NCI-H187 treated with DMSO at 0.1 percent for 48 hours (cell line): ENCODE results near the gene PRDM10.
A peak's percentile ranks its signal among the peaks of the same experiment; 100 is the strongest.

ENCODE experiments used
- DNase-seq: peaks from one replicate; lab custom pipeline; 2025; lab: John Stamatoyannopoulos, UW

The PRDM10 gene

DNA sequence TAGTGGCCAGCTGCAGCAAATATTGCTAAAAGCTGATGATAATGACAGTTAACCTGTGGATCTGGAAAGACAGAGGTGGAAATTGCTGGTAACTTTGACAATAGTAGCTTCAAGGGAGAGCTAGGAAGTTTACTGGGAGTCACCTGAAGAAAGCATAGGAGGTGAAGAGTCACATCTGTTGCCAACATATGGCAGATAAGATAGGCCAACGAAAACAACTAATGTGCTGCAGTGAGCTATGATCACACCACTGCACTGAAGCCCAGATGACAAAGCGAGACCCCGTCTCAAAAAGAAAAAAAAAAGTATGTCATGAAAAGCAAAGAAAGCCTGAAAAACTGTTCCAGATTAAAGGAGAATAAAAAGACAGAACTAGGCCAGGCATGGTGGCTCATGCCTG lies 4.3 kb upstream of the PRDM10 start:
- DNase-seq, result no peak

DNA sequence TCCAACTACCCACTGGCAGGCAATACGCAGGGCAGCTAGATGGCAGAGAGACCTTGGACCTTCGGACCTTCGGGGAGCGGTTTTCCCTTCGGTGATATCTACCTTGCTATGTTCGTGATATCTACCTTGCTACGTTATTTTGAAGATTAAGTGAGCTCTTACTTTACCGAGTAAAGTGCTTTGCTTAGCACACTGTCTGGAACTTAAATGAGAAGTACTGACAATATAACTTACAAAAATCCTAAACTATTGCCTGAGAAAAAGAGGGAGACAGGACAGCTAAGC lies 1.0 kb upstream of the PRDM10 start:
- no peak for DNase-seq

DNA sequence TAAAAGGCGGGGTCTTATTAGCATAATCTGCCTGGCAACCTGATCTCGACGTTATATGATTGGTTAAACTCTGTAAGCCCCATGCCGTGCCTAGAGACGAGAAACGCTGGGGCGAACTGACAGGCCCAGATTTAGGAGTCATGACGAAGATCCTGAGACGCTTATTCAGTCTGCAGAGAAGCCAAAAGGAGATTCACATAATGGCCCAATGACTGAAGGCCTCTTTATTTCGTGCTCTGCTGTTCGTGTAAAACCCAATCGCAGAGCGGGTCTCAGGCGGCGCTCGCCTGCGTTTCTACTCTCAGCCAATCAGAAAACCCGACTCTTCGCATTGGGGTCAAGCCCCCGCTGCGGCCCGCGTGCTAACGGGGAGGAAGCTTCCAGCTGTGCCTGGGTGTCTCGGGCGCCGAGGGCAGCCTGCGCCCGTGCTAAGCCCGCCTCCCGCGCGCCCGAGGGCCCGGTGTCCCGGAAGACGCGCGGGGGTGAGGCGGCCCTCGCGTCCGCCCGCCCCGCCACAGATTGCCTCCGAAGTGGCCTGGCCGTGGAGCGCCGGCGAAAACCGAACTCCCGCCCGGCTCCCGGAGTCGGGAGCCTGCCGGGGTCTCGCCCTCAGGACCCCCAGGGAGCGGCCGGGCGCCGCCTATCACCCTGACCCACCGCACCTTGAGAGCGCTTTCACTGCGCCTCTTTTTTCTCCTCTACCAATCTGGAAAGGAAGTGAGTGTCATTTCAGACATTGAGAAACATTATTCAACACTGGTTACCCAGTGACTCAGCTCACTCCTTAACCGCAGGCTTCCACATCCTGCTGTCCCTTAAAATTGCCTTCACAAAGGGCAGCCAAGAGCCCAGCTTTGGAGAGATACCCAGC lies 446 bp upstream of the PRDM10 start:
- peak; percentile 88 for DNase-seq

DNA sequence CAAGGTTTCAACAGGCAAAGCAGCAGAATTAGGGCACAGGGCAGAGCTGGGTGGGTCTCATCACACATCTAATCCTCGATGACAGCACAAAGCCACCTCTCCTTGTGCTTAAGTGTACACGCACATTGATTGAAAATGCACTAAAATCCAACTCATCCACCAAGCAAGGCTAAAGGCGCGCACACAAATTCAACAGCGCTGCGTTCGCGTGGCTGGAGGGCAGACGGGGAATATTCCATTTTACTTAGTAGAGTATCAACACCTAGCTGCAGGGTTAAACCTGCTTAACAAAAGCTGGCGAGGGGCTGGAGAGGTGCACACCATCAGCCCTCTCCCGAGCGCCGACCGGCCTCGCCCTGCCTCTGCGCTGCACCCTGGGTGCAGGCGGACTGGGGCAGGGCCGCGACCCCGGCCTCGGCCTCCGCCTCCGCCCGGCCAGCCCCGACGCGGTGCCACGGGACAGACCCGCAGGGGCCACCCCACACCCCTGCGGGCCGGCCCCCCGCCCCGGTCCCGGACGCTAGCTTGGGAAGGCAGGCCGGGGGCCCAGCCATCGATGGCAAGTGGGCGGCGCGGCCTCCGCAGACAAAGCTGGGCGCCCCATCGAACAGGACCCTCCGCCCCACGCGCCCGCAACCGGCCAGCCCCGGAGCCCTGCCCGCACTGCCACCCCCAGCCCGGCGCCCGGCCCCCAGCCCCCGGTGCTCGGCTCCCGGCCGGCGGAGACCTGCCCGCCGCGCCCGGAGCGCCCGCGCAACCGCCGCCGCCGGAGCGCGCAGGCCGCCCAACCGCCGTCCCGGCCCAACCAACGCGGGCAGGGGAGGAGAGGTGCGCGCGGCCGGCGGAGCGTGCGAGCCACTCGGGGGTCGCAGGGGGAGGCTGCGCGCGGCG lies 929 bp downstream of the PRDM10 start:
- no peak for DNase-seq

DNA sequence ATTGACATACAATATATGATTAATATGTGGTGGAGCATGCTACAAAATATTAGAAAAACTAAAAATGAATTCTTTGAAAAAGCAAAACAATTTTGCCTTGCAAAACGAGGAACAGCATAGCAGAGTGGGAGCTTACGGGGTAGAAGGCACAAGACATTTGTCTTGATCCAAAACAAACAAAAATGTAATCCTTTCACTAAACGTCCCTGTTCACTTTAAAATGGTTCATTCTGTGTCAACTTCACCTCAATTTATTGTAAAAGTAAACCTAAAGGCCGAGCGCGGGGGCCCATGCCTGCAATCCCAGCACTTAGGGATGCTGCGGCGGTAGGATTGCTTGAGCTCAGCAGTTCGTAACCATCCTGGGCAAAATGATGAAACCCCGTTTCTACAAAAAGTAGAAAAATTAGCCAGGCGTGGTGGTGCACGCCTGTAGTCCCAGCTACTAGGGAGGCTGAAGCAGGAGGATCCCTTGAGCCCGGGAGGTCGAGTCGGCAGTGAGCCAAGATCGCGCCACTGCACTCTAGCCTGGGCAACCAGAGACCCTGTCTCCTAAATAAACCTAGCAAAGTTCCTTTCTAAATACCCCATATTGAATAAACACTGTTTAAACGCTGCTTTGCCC lies 2.0 kb downstream of the PRDM10 start:
- DNase-seq, result no peak

DNA sequence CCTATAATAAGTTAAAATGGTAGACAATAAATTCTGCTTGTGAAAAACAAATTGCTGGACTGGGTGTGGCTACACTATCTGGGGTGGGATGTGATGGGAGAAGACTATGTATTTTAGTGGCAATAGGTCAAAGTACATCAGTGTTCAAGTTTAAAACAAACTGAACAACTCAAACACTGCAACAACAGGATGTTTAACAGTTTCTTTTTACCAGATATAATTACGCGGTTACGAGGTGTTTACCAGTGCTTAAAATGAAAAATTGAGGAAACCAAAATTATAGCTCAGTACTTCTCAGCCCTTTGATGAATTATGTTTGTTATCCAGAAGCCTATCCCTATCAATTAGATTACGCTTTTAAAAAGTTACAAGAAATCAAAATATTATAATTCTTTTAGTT lies 3.2 kb downstream of the PRDM10 start:
- no peak for DNase-seq

DNA sequence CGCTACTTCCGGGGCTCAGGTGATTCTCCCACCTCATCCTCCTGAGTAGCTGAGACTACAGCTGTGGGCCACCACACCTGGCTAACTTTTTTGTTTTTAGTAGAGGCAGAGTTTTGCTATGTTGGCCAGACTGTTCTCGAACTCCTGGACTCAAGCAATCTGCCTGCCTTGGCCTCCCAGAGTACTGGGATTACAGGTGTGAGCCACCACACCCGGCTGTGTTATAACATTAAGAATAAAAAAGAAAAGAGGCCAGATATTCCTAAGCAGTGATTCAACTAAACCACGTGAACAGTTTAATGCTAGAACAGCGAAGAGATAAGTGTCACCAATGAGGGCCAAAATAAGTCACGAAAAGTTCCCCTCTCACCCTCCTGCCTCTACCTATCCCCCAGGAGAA lies 3.7 kb downstream of the PRDM10 start:
- DNase-seq, result no peak

DNA sequence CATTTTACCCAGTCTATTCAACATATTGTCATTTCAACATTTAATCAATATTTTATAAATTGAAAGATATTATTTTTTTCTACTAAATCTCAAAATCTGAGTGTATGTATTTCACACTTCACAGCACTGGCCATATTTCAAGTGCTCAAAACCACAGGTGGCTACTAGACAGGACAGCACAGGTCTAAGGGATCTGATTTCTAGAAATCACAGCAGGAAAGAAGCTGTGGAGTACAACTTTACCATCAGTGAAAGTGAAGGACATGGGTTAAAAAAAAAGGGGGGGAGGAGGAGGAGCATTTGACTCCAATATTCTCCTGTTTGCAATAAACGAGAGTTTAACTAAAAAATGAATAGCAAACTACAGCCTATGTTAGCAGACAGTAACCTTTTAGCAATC lies 4.5 kb downstream of the PRDM10 start:
- DNase-seq, result peak; percentile 51

DNA sequence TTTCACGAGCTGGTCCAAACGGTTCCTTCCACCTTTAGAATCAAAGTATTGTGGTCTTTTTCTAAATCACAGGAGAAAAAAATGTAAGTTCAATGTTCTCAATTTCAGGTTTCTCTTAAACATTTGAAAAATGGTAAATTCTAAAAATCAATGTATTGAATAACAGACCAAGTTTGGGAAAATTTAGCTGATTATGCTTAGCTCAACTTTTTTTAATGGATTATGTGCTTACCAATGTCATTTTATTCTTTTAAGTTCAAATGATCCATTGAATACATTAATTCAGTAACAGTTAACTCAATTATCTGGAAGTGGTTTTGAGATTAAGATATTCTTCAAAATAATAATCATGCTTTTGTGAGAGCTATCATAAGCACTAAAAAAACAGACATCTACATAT lies 5.1 kb downstream of the PRDM10 start:
- no peak for DNase-seq

DNA sequence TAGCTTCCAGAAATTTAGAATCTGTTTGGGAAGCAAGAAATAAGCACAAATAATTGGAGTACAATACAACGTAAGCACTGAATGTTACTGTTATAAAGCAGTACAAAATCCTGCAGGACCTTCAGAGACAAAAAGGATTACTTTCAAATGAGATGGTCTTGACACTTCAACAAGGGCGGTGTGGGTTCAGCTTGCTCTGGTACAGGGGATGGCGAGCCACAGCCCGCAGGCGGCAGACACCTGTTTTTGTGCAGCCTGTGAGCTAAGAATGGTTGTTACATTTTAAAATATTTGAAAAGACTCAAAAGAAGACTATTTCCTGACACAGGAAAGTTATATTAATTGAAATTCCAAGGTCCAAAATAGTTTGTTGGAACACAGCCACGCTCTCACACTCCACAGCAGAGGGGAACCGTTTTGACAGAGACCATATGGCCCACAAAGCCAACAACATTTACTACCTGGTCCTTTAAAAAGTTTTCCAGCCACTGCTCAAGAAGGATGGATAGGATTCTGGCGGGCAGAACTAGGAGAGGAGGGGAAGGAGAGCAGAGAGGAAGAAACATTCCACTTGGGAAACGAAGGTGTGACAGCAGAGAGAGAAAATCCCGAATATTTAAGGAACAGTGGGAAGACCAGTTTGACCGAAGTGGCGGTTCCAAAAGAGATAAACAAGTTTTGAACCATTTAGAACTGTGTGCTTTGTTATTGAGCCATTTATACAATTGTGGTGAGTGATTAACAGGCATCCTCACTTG lies 6.3 kb downstream of the PRDM10 start:
- no peak for DNase-seq

DNA sequence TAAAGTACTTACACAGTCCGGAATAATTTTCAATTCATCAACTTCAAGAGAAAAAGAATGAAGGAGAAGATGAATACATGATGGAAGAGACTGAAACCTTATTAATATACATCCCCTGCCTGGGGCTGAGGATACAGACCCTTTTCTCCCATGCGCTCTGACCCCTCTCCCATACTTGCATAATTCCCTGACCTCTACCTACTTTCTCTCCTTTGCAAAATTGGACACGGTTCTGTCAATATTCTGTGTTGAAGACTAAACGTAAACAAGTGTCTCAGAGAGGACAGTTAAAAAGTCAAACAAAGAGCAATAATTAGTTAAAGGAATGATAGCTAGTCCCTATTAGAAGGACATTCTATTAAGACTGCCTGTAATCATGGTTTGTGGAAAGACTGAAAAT lies 7.5 kb downstream of the PRDM10 start:
- no peak for DNase-seq

DNA sequence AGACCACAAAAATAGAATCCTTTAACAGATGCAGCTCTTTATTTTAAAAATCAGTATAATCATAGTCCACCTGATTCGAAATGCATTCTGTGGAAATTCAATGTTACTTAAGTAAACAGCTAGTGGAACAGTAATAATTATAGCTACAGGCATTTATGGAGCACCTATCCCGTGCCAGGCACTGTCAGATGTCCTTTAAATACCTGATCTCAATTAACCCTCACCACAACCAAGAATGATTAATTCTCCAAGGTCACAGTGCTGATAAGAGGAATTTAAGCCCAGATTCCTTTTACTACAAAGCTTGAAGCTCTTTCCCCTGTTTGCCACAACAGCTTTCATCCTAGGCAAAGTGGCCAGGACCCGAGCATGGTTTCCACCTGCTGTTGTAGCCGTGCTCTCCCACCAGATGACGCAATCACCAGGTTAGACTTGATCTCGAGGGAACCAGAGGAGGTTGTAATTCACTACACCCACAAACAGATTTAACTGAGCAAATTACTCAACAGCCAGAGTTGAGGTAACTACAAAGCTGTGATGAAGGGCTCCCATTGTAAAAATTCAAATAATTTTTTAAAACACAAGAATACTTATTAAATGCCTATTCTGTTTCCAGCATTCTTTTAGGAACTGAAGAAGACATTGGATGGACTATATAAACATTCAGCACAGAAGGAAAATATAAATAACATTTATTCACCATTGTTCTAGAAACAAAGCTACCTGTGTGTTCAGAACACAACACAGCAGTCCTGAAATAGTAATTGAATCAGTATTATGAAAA lies 10.3 kb downstream of the PRDM10 start:
- DNase-seq, result peak; percentile 10

DNA sequence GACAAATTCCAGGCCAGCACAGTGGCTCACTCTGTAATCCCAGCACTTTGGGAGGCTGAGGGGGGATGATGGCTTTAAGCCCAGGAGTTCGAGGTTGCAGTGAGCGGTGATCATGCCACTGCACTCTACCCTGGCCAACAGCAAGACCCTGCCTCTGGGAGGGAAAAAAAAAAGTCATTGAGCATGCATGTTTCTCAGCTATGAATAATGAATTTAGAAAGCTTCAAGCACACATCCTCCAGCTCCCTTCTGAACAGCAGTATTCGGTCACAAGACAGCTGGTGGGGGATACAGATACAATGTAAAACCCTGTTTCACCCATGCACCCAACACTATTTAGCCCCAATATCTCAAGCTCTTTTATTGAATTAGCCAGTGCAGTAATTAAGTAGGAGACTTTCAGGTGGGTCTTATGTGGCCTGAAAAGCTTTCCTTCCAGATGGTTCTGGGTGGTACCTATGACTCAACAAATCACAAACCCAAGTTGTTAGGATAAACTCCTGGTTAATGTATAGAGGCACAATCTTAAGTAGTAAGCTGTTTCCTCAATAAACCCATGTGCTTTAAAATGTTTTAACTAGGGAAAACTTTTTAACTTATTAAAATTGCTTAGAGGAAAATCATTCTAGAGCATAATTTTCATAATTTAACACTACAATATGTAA lies 13.4 kb downstream of the PRDM10 start:
- DNase-seq, result no peak

DNA sequence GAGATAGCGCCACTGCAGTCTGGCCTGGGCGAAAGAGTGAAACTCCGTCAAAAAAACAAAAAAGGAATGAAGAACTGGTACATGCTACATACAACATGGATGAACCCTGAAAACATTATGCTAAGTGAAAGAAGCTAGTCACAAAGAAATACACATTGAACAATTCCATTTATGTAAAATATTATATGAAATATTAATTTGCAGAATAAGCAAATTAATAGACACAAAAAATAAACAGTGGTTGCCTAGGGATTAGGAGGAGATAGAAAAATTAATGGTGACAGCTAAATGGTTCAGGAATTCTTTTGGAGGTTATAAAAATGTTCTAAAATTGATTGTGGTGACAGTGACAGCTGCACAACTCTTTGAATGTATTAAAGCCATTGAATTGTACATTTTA lies 14.7 kb downstream of the PRDM10 start:
- DNase-seq, result no peak

DNA sequence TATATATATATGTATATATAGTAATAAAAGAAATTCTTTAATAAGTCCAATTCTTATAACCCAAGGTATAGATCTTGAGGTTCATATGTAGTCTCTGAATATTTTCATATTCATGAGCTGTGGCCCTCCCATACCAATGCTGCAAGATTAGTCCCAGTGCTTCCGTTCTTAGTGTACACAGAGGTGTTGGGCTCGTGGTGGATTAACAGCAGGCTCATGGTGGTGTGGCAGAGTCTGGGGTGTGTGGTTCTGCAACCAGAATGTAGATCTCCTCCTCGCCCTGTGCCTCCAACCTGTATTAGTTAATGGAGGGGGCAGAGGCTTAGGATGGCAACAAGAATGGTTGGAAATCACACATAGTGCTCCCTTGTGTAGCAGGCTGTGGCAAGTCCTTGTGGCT lies 16.8 kb downstream of the PRDM10 start:
- DNase-seq, result no peak

DNA sequence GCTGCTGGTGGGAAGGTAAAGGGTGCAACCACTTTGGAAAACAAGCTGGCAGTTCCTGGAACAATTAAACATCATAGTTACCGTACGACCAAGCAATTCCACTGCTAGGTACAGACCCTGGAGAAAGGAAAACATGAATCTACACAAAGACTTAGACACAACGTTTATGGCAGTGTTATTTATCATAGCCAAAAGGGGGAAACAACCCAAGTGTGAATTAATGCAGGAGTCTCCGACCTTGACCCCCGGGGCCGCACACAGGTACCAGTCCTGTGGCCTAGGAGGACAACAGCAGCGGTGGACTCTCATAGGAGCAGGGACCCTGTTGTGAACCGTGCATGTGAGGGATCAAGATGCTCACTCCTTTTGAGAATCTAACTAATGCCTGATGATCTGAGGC lies 22.5 kb downstream of the PRDM10 start:
- no peak for DNase-seq

DNA sequence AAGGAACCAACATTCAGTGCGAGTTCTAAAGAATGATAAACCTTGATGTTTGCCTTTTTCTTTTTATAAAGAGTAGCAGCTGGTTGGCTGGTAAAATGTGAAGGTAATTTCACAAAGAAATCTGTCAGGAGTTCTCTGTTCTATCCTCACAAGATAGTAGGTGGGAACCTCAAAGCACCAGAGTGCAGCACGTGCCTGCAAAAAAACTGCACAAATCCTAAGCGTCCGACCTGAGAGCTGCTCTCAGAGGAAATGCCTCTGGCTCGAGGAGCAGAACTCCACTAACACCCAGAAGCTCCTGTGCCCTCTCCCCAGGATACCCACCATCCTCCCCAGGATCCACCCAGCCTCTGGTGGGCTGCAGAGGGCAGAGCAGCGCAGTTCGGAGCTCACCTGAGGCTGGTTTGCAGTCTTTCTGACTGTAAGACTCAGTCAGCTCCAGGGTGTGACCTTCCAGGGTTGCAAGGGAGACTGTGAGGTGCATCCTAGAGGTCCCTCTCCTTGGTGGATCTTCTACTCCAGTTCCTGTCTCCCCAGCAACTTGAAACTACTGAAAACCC lies 23.5 kb downstream of the PRDM10 start:
- DNase-seq, result no peak

DNA sequence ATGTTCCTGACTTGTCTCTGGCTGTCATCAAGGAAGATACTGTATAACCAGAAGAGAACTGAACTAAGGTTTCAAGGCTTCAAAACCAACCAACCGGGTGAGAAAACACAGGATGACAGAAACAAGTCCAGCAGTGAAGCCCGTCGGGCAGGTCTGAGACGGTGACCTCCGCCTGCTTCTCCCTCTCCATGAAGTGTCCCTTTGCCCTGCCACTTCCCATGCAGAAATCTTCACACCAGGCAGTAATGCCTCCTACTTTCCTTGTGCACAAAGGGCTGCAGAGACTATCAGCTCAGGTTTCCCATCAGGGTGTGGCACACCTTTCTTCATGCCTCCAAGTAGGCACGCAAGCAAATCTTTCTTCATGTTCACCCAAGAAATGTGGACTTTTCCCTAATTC lies 24.2 kb downstream of the PRDM10 start:
- DNase-seq, result no peak

DNA sequence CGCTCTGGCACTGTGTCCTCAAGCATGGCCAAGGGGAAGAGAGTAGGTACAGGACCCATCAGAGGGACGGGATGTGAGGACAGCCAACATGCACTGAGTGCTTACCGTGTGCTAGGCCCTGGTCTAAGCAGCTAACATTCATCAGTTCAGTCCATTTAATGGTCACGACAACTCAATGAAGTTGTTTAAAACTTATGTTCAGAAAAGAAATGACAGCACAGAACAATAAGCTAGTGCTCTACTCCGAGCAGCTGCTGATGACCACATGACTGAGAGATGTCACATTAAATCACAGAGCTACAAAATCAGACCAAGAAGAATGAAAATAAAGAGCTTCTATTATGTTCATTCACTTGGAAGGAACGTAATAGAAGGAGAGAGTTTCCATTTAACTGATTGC lies 26.3 kb downstream of the PRDM10 start:
- no peak for DNase-seq

DNA sequence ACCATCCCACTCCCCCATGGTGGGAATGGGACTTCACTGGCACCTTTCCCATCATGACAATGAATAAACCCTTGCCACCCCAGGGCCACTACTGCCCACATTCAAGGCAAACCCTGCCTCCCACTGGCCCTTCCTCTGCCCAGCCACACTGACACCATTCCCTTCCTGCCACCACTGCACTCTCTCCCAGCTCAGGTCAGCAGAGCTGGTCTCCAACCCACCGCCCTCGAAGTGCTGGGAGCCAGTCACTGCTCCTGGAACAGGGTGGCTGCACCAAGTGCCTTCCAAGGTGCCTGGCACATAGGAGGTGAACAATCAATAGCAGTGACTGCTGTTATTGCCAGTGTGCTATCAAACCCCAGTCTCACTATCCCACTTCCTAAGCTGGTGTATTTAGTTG lies 27.1 kb downstream of the PRDM10 start:
- no peak for DNase-seq

DNA sequence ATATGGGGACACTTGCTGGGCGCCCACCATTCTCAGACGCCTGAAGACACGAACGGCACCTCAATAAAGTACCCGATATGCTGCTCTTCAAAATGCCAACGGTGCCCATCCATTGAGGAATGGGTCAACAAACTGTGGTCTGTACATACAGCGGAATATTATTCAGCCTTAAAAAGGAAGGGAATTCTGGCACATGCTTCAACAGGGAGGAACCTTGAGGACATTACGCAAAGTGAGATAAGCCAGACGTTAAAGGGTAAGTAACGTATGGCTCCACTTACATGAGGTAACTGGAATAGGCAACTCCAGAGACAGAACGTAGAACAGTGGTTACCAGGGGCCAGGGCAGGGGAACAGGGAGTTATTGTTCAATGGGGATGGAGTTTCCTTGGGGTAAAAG lies 28.0 kb downstream of the PRDM10 start:
- no peak for DNase-seq
